HG03280 (cell line): ENCODE data around the gene NGF.
"Not testable (repeated sequence)": the region's sequence is repeated elsewhere in the genome, so short reads cannot be mapped to it uniquely, and the experiment has no call there.

Source experiments
- ATAC-seq: cut with Tn5 transposase; IDR thresholded peaks from one replicate; pipeline ENCODE4 v1.9.1; 2021; ENCODE audit warnings: mild to moderate bottlenecking, moderate library complexity; ENCODE audit not compliant: unreplicated experiment

Gene NGF

DNA sequence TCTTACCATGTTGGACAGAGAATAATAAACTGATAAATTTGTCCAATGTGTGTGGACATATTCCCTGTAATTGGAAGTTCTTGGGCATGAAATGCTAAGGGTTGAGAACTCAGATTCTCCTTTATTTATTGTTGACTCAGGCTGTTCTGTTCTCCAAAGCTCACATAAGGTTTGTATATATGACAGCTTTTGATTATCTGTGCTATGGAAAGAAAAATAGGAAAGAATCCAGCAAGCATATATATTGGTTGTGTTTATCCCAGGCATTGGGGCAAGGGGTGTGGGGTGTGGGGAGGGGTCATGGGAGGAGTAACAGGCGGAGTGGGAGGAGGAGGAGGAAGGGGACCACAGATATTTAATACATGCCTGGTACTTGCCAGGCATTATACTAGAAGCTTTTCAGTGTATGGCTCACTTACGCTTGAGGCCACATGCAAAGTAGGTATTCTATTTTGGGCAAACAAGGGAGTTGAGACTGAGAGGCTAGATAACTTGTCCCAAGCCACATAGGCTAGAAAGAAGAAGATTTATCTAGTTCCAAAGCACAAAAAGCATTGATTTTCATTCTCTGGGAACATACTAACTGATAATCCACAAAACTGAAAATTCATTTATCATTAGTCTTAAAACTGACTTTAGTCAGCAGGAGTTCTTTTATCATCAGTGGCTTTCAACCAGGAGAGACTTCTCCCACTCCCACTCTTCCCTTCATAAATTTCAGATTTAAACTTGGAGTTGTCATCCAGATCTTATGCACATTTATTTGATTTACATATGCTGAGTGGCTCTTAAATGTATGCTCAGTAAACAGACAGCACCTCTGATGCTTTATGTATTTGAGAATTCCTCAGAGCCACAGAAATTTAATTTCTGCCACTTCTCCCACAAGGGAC, 27.2 kb downstream of the NGF start:
- ATAC-seq = no peak

- ATAC-seq = not testable (repeated sequence)
These were observed 28.5 kb downstream of the NGF start for GRCh38 chr1:115309504-115309903.

- no peak for ATAC-seq
These were observed 29.1 kb downstream of the NGF start for GRCh38 chr1:115308969-115309368.

DNA sequence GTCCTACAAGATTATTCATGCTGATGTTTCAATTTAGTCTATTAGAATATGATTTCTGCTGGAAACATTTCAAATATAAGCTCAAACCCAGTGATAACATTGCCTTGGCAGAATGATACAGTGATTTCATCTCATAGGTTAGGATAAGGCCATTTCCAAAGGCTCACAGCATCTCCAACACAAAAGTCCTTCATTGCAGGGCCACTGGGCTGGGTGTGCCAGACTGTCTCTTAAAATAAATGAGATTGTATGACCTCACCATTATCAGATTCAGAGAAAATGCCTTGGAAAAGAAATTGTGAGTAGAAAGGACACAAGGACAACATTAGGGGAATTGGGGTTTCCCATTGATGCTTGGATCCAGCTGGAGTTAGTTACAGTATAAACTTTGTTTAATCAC, 30.4 kb downstream of the NGF start:
- no peak for ATAC-seq

- no peak for ATAC-seq
These were observed 31.9 kb downstream of the NGF start for GRCh38 chr1:115306146-115306545.

DNA sequence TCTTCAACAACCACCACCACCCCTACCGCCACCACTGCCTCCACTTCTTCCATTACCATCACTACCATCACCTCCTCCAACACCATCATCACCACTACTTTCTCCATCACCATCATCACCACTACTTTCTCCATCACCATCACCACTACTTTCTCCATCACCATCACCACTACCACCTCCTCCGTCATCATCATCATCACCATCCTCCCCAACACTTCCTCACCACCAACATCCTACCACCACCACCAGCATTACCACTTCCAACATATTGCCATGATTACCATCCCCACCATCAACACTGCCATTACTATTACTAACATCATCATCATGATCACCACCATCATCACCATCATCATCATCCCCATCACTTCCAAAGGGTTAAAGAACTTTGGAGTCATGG, 34.7 kb downstream of the NGF start:
- ATAC-seq = no peak

- no peak for ATAC-seq
These were observed 35.6 kb downstream of the NGF start for GRCh38 chr1:115302390-115302961.

DNA sequence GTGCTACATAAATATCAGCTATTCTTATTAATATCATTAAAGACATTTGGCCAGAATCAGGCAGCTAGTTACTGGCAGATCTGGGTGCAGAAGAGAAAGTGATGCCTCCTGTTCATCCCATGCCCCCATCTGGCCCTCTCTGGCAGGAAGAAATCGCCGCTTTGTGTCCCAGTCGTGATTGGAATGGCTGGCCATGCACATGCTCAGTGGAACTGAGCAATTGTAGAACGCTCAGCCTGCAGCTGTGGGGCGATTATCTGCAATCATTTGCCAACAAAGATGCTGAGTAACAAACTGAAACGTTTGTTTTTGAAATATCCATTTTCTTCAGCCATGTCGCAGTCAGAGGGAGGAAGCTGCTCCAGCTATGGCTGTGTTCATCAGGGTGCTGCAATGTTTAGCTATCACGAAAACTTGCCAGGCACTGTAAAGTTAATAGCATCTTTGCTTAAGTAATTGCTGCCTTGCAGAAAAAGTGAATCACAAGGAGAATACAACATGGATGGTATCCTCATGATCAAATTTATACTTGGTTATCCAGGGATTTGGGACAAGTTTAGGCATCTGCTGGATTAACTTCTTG, 36.5 kb downstream of the NGF start:
- no peak for ATAC-seq

GRCh38 chr1:115300087-115300876, 37.8 kb downstream of the NGF start:
- ATAC-seq = no peak

DNA sequence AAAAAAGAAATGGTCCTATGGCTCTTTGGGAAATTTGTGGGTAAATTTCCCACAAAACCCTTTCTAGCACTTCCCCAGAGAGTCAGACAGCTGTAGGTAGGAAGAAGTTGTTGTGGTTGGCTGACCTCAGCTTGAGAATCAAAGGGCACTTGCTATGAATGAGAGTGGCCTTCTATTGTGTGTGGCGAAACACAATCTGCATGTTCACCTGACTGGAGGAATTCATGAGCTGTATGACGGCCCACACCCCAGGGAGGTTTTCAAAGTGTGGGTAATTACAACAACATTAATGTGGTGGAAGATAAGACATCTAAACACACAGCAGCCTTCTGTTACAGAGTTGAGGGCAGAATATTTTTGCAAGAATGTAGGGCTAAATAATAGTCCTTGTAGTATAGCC, 38.8 kb downstream of the NGF start:
- ATAC-seq = no peak

DNA sequence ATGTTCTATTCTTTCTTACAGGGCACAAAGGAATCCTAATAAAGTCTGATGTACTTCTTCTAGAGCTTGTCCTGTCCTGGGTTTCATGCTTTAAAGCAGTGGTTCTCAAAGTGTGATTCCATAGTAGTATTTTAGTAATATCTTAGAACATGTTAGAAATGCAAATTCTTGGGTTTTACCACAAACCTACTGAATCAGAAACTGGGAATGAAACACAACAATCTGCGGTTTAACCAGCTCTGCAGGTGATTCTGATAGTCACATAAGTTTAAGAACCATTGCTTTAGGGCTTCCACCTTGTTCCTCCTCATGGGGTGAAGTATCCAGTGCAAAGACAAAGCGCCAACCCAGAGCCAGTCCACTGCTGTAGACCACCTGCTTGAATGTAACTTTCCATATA, 41.1 kb downstream of the NGF start:
- peak; percentile 94 for ATAC-seq

DNA sequence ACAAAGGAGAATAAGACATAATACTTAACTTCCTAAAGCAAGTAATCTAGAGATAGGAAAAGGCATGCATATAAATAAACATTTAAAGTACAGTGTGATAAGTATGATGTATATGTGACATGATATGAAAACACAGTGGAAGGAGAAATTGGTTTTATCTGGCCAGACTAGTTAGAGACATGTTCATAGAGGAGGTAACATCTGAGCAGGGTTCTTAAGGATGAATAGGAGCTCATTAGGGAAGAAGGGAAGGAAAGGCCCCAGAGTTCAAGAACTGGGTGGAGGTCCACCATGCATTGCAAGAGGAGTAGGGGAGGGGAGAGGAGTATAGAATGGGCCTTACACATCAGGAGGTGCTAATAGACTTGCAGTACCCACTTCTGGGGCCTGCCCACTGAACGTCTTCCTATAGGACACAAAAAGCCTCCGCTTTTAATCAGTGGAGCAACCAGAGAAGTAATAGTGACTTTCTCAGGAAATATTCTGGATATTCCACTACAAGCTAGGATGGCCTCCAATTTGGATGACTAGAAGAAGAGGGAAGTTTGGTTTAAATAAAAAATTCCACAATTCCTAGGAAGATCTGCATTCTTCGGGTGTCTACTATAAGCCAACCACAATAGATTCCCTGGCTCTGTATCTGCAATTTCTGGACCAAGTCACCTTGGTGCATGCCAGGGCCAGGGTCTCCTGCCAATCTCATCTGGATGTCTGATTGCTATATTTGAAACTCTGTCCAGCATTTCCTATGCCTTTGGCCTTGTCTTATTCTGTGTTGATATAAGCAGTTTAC, 41.9 kb downstream of the NGF start:
- no peak for ATAC-seq

DNA sequence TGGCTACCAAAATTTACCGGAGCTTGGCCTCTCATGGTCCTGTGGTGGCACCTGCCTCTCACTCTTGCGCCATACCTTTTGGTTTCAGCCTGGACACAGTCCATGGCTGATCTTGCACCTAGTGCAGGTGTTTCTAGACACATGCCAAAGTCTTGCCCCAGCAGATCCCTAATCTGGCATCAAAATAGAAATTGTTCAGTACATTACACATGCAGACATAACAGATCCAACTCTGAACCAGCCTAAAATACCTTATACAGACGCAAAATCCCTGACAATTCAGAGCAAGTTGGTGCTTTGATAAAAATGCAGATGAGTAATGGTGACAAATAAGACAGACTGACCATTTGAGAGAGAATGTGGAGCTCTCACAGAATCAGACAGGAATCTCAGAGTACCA, 44.1 kb downstream of the NGF start:
- ATAC-seq = no peak

- no peak for ATAC-seq
These were observed 45.0 kb downstream of the NGF start for GRCh38 chr1:115293006-115293405.

- ATAC-seq = no peak
These were observed 46.3 kb downstream of the NGF start for GRCh38 chr1:115291741-115292140.

DNA sequence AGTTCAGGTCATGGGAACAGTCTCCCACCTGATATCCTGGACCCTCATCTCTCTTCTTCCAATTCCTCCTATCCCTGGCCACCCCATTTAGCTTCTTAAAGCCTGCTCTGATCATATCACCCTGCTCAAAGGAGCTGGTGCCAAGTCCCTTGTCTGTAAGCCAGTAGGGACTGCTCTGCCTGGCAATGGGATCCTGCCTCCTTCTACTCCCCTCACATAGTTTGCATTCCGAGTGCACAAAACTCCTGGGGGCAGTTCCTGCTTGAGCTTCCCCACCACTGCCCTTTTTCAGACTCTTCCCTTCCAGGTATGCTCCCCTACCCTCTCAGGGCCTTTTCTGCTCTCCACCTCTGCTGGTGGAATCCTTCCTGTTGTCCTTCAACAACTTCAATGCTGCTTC, 48.1 kb downstream of the NGF start:
- ATAC-seq = no peak

- no peak for ATAC-seq
These were observed 49.4 kb downstream of the NGF start for GRCh38 chr1:115288591-115289198.

- ATAC-seq = no peak
These were observed 51.4 kb downstream of the NGF start for GRCh38 chr1:115286431-115287205.

DNA sequence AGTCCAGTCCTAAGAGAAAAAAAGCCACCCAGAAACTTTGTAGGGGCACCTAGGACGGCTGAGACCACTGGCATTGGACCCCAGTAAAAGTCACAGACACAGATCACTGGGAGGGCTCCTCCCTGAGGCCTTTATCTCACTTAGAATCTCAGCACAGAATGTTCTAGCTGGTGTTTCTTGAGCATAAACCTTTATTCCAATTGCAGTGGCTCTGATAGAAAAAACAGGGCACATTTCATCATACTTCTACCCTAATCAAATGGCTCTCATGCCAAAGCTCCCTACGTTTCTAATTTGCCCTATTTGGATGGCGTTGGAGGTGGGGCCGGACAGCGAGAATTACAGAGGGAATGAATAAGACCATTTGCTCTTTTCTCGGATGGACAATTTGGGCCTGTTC, 53.8 kb downstream of the NGF start:
- no peak for ATAC-seq
